ENCODE results near the gene AKAP7. TPM values are rescaled to one million over a fixed set of nuclear protein-coding genes. Genes with fewer than 3 reads are reported as not detected.

AKAP7 gene
- polyA plus RNA-seq, 2 of the 4 experiments (the other 2 are of a cell fraction): 2.5 to 3.7 TPM

DNA sequence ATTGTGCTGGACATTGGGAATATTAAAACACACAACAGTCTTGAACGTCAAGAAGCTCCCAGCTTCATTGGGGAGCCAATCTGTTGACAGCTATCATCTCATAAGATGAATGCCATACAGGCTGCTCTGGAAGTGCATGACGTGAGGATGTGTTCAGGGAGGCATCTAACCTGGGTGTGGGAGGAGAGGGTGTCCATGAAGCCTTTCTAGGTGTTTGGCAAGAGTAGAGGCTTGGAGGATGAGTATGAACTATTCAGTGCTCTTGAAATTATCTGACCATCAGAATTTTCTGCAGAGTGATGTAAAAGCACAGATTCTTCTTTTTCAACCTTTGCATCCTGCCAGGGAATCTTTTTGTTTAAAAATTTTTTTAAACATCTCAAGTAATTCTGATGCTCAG, 11.6 kb downstream of the AKAP7 start:
- TF ChIP-seq FOSB (CRISPR knock-in tag; IDR thresholded peaks at IDR 0.05): no peak
- TF ChIP-seq RNF2 (IDR thresholded peaks at IDR 0.05; ENCODE audit: borderline replicate concordance, low read depth): no peak
- no peak for TF ChIP-seq JUNB (IDR thresholded peaks at IDR 0.05)
- TF ChIP-seq RCOR1 (IDR thresholded peaks at IDR 0.05; ENCODE audit: low read depth, low read length): no peak
- no peak for TF ChIP-seq CEBPB (IDR thresholded peaks at IDR 0.05)
- TF ChIP-seq, protein P1, sequence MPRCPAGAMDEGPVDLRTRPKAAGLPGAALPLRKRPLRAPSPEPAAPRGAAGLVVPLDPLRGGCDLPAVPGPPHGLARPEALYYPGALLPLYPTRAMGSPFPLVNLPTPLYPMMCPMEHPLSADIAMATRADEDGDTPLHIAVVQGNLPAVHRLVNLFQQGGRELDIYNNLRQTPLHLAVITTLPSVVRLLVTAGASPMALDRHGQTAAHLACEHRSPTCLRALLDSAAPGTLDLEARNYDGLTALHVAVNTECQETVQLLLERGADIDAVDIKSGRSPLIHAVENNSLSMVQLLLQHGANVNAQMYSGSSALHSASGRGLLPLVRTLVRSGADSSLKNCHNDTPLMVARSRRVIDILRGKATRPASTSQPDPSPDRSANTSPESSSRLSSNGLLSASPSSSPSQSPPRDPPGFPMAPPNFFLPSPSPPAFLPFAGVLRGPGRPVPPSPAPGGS (IDR thresholded peaks at IDR 0.05): no peak
- no peak for TF ChIP-seq CBX2 (IDR thresholded peaks at IDR 0.05; ENCODE audit: borderline replicate concordance, low read depth)
- TF ChIP-seq RFX5 (IDR thresholded peaks at IDR 0.05): no peak
- TF ChIP-seq CBX8 (IDR thresholded peaks at IDR 0.05): no peak
- no peak for TF ChIP-seq ZFP36 (IDR thresholded peaks at IDR 0.05; ENCODE audit: borderline replicate concordance, partially characterized antibody)
- H3K4me3 ChIP-seq: no peak overlapping the region
- FAIRE-seq: no peak
- ChIA-PET CTCF (no interaction called here), POLR2A (no interaction called here)
- no peak overlapping the region for H3K4me2 ChIP-seq
- no peaks in the 10 kb centered on the region for H3K4me1 ChIP-seq
- 80% methylated on average over 2 of the region's 2 CpGs for WGBS (ENCODE audit: missing lambda C conversion rate)
- H3K27ac ChIP-seq: no peak overlapping the region
- no peak for DNase-seq (ENCODE audit: low read depth in 1 of 2, low spot score in 1 of 2)
- no peak for ATAC-seq
- no peaks in the 10 kb centered on the region for H3K9me3 ChIP-seq

DNA sequence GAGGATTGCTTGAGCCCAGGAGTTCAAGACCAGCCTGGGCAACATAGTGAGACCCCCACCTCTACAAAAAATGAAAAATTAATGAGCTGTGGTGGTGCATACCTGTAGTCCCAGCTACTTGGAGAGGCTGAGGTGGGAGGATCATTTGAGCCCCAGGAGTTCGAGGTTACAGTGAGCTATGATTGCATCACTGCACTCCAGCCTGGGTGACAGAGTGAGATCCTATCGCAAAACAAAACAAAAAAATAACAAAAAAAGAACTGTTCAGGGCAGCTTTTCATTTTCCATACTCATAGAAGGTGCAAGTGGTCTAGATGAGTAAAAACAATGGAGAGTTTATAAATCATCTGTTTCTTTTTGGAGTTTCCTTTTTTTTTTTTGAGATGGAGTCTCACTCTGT, 21.1 kb downstream of the AKAP7 start:
- ChIA-PET POLR2A (no interaction called here), CTCF (no interaction called here)
- Histone ChIP-seq H3K27ac (no peak overlapping the region), H3K4me2 (no peak overlapping the region), H3K9me3 (no peaks in the 10 kb centered on the region), H3K4me3 (no peak overlapping the region), H3K4me1 (no peaks in the 10 kb centered on the region)
- FAIRE-seq (no peak), DNase-seq (ENCODE audit: low read depth in 1 of 2, low spot score in 1 of 2) (no peak), ATAC-seq (no peak)
- 89% methylated on average over 2 of the region's 2 CpGs for WGBS (ENCODE audit: missing lambda C conversion rate)
- TF ChIP-seq, protein P2, sequence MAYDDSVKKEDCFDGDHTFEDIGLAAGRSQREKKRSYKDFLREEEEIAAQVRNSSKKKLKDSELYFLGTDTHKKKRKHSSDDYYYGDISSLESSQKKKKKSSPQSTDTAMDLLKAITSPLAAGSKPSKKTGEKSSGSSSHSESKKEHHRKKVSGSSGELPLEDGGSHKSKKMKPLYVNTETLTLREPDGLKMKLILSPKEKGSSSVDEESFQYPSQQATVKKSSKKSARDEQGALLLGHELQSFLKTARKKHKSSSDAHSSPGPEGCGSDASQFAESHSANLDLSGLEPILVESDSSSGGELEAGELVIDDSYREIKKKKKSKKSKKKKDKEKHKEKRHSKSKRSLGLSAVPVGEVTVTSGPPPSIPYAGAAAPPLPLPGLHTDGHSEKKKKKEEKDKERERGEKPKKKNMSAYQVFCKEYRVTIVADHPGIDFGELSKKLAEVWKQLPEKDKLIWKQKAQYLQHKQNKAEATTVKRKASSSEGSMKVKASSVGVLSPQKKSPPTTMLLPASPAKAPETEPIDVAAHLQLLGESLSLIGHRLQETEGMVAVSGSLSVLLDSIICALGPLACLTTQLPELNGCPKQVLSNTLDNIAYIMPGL (CRISPR knock-in tag; IDR thresholded peaks at IDR 0.05; ENCODE audit: borderline replicate concordance): no peak
- TF ChIP-seq BHLHE40 (IDR thresholded peaks at IDR 0.05; ENCODE audit: low read depth, low read length) (no peak), TP53 (CRISPR knock-in tag; IDR thresholded peaks at IDR 0.05) (no peak), RAD21 (conservative IDR thresholded peaks at IDR 0.05 in 1 of 2, IDR thresholded peaks at IDR 0.05 in 1 of 2) (no peak), JUN (IDR thresholded peaks at IDR 0.05) (no peak), RARB (CRISPR knock-in tag; IDR thresholded peaks at IDR 0.05) (no peak), NPAS2 (CRISPR knock-in tag; IDR thresholded peaks at IDR 0.05; ENCODE audit: borderline replicate concordance) (no peak), RFX5 (IDR thresholded peaks at IDR 0.05) (no peak), NFE2L2 (conservative IDR thresholded peaks at IDR 0.05; ENCODE audit: low read length) (no peak), FOSB (CRISPR knock-in tag; IDR thresholded peaks at IDR 0.05) (no peak), POLR2AphosphoS2 (conservative IDR thresholded peaks at IDR 0.05; ENCODE audit: low read length) (no peak), ZFP36 (IDR thresholded peaks at IDR 0.05; ENCODE audit: borderline replicate concordance, partially characterized antibody) (no peak)
- TF ChIP-seq, protein P3, sequence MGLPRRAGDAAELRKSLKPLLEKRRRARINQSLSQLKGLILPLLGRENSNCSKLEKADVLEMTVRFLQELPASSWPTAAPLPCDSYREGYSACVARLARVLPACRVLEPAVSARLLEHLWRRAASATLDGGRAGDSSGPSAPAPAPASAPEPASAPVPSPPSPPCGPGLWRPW (IDR thresholded peaks at IDR 0.05): no peak
- TF ChIP-seq, protein P4, sequence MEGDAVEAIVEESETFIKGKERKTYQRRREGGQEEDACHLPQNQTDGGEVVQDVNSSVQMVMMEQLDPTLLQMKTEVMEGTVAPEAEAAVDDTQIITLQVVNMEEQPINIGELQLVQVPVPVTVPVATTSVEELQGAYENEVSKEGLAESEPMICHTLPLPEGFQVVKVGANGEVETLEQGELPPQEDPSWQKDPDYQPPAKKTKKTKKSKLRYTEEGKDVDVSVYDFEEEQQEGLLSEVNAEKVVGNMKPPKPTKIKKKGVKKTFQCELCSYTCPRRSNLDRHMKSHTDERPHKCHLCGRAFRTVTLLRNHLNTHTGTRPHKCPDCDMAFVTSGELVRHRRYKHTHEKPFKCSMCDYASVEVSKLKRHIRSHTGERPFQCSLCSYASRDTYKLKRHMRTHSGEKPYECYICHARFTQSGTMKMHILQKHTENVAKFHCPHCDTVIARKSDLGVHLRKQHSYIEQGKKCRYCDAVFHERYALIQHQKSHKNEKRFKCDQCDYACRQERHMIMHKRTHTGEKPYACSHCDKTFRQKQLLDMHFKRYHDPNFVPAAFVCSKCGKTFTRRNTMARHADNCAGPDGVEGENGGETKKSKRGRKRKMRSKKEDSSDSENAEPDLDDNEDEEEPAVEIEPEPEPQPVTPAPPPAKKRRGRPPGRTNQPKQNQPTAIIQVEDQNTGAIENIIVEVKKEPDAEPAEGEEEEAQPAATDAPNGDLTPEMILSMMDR (IDR thresholded peaks at IDR 0.05): no peak
